Measurements from ENCODE around the gene COL24A1.
A peak's percentile ranks its signal among the peaks of the same experiment; 100 is the strongest.

COL24A1 gene

DNA sequence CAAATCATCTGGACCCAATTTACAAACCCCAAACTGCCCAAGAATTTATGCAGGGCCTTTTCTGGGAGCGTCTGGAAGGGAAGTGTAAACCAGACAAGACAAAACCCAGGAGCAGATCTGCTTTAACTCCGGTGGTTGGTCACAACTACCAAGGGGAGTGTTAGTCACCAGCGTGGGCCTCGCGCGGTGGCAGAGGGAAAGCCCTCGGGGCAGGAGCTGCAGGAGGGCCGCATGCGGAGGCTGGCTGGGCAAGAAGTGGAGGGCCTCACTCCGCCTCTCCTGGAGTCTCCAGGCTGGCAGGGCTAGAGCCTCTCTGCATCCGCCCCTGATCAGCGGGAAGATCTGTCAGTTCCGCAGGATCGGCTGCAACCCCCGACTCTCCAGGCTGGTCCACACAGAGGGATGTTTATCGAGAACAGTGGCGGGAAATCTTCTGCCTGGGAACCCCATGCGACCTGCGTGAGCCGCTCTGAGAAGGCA, 2.0 kb downstream of the COL24A1 start:
- no peak overlapping the region for H3K27ac ChIP-seq
- DNase-seq (ENCODE audit: low spot score) = no peak
- H3K4me3 ChIP-seq = peak overlapping the region; percentile 62
- TF ChIP-seq, protein P1, sequence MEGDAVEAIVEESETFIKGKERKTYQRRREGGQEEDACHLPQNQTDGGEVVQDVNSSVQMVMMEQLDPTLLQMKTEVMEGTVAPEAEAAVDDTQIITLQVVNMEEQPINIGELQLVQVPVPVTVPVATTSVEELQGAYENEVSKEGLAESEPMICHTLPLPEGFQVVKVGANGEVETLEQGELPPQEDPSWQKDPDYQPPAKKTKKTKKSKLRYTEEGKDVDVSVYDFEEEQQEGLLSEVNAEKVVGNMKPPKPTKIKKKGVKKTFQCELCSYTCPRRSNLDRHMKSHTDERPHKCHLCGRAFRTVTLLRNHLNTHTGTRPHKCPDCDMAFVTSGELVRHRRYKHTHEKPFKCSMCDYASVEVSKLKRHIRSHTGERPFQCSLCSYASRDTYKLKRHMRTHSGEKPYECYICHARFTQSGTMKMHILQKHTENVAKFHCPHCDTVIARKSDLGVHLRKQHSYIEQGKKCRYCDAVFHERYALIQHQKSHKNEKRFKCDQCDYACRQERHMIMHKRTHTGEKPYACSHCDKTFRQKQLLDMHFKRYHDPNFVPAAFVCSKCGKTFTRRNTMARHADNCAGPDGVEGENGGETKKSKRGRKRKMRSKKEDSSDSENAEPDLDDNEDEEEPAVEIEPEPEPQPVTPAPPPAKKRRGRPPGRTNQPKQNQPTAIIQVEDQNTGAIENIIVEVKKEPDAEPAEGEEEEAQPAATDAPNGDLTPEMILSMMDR (IDR thresholded peaks at IDR 0.05) = no peak

DNA sequence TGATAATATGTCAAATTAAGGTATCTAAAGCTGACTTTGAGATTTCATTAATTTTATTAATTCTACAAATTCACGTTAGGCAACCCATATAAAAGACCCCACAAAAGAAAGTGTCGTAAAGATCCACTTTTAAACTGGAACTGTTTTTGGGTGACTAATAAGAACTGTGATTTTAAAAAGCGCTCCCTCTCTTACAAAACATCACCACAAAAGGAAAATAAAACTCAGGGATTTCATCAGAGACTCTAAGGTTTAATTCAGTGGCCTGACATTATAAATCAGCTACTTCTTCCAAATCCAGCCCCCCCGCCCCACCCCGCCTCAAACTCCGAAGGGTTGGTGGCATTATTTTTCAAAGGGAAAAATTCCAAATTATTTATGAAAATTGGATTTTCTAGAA, 2.7 kb downstream of the COL24A1 start:
- no peak overlapping the region for H3K4me3 ChIP-seq
- no peak overlapping the region for H3K27ac ChIP-seq
- DNase-seq (ENCODE audit: low spot score) = no peak
- TF ChIP-seq, protein P1 (IDR thresholded peaks at IDR 0.05) = no peak

DNA sequence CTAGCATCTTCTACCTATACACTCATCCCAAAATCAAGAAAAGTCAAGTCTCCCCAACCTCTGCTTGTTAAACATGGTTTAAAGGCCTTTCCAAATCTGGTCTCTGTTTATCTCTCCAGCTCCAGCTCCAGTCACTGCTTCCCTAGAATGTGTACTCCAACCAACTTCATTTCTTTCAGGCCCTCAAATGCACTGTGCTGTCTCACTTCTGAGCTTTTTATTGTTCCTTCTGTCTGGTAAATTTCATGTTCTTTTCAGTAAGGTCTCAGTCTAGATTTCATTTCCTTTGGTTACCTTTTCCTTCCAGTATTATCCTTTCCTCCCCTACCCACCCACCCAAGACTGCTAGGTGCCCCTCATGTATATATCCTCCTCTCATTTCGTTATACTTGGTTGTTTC, 3.7 kb downstream of the COL24A1 start:
- H3K27ac ChIP-seq = no peak overlapping the region
- TF ChIP-seq, protein P1 (IDR thresholded peaks at IDR 0.05) = no peak
- no peak overlapping the region for H3K4me3 ChIP-seq
- no peak for DNase-seq (ENCODE audit: low spot score)

DNA sequence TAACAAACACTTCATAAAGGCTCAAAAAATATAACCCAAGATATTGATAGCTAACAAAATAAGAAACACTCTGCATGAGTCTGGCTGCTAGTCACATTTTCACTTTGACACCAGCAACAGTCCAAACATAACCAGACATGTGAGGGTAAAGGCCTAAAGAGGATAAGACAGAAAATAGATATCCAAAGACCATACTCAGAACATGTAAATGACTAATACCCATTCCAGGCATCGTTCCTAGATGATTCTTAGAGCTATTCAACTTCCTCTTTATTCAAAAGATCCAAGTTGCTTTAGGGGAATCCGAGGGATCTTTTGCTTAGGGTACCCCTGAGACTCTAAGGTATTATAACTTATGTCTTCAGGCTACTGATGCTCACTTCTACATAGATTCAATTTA, 5.1 kb downstream of the COL24A1 start:
- TF ChIP-seq, protein P1 (IDR thresholded peaks at IDR 0.05) = no peak
- H3K4me3 ChIP-seq = no peak overlapping the region
- no peak for DNase-seq (ENCODE audit: low spot score)
- no peak overlapping the region for H3K27ac ChIP-seq

DNA sequence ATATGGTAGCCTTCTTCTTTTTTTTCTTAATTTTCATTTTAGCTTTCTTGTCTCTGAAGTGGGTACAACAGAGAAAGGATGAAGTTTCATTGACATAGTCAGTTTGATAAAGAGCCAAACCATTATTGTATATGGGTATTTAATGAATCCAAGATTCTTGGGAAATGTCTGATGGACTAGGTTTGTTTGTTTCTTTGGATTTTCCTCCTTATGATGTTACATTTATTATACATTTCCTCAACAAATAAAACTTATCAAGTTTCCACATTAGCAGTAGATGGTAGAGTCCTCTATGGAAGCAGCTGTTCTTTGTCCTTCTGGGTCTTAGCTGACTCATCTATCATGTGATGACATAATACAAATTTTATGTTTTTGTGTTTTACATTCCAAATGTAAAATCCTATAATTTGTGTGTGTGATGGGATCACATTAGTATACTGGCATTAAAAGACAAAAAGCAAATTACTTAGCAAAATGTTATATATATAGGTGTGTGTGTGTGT, 6.0 kb downstream of the COL24A1 start:
- Histone ChIP-seq H3K27ac (no peak overlapping the region), H3K4me3 (no peak overlapping the region)
- no peak for DNase-seq (ENCODE audit: low spot score)
- TF ChIP-seq, protein P1 (IDR thresholded peaks at IDR 0.05) = no peak

DNA sequence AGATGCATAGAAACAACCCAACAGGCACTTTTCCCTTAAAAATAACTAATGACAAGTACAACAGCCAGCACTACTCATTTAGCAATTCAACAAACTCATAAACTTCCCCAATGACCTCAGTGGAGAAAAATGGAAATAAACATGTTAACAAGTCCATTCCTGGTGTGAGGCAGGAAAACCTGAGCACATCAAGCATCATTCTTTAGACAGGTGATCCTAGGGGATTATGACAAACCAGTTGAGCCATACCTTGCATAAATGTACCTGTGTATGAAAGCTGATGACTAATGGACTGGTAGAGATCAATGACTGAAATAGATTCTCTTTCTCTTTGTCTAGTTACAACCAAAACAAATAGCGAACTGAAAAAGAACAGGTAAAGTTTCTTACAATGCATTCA, 7.0 kb downstream of the COL24A1 start:
- no peak for DNase-seq (ENCODE audit: low spot score)
- no peak overlapping the region for H3K27ac ChIP-seq
- TF ChIP-seq, protein P1 (IDR thresholded peaks at IDR 0.05) = no peak
- H3K4me3 ChIP-seq = no peak overlapping the region

DNA sequence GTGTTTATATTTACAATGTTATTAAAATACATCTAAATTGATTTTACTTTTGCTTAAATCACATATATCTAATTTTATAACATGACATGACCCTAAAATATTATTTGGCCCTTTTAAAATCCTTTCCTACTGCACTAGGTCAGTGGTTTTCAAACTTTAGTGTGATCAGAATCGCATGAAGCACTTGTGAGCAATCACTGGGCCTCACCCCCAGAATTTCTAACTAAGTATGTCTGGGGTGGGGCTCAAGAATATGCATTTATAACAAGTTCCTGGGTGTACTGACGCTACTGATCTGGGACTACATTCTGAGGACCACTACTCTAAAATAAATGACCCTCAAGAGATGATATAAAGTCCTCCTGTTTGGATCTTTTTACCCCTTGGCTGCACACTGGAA, 8.8 kb downstream of the COL24A1 start:
- DNase-seq (ENCODE audit: low spot score) = no peak
- TF ChIP-seq, protein P1 (IDR thresholded peaks at IDR 0.05) = no peak
- H3K27ac ChIP-seq = no peak overlapping the region
- H3K4me3 ChIP-seq = no peak overlapping the region

Measured in coronary artery (tissue), 2 donors.